Panc1 (cell line): ENCODE measurements around the gene NCAM2. TPM values are rescaled to one million over a fixed set of nuclear protein-coding genes. Genes with fewer than 3 reads are reported as not detected.

ENCODE experiments used
- ATAC-seq: fragments of 200-7000 bp; cut with Tn5 transposase; 2 replicates; pipeline ENCODE4 v1.9.1; 2020; ENCODE audit warnings: mild to moderate bottlenecking, moderate library complexity
- BruUV-seq: library from RNA; stranded (reverse); fragments of 400-500 nt; replicated peaks from 2 replicates; lab custom pipeline; 2021; lab: Mats Ljungman, UMichigan
- CTCF ChIA-PET: fragments of 300-600 bp; sonication (Branson Sonifier 250); formaldehyde crosslinking; loops from one replicate; lab custom pipeline; 2022; ENCODE audit warnings: antibody characterized with exemption; lab: Charles Lee
- POLR2A ChIA-PET: fragments of 300-600 bp; sonication (Branson Sonifier 250); formaldehyde crosslinking; loops from one replicate; lab custom pipeline; 2022; ENCODE audit warnings: antibody characterized with exemption; lab: Charles Lee
- DNase-seq: peaks from one replicate; pipeline ENCODE4 v3.0.0-alpha.2; 2010; ENCODE audit warnings: low read depth, low spot score
- H3K27ac ChIP-seq: 2 replicates; pipeline ENCODE4 v1.5.1; 2011; ENCODE audit warnings: mild to moderate bottlenecking, low read length, inconsistent platforms
- H3K27me3 ChIP-seq: fragments of 200-500 bp; sonication (Bioruptor generic); 2 replicates; pipeline ENCODE4 v1.6.0; 2014; ENCODE audit warnings: low read length, inconsistent platforms; ENCODE audit not compliant: control insufficient read depth, insufficient read depth
- H3K36me3 ChIP-seq: fragments of 200-500 bp; sonication (Bioruptor generic); 2 replicates; pipeline ENCODE4 v1.5.1; 2014; ENCODE audit warnings: inconsistent platforms, mild to moderate bottlenecking, low read length, moderate library complexity; ENCODE audit not compliant: control insufficient read depth, insufficient read depth
- H3K4me1 ChIP-seq: 2 replicates; pipeline ENCODE4 v1.5.1; 2011; ENCODE audit warnings: inconsistent platforms, mild to moderate bottlenecking, low read length, moderate library complexity; ENCODE audit not compliant: control insufficient read depth, insufficient read depth
- H3K4me3 ChIP-seq, 2 experiments: 2 replicates each; pipeline ENCODE4 v1.5.1; 2011 to 2012; ENCODE audit warnings: low read depth in 2 of 2, low read length in 2 of 2, mild to moderate bottlenecking in 2 of 2, inconsistent platforms in 1 of 2, moderate library complexity in 1 of 2
- H3K9me3 ChIP-seq: fragments of 200-500 bp; sonication (Bioruptor generic); 2 replicates; pipeline ENCODE4 v1.5.1; 2014; ENCODE audit warnings: low read depth, mild to moderate bottlenecking, inconsistent platforms, low read length, moderate library complexity; ENCODE audit not compliant: control insufficient read depth, insufficient read depth
- CTCF ChIP-seq: fragments of 450-650 bp; IDR thresholded peaks from 2 replicates; pipeline ENCODE4 v1.5.1; 2017; ENCODE audit warnings: mild to moderate bottlenecking
- POLR2AphosphoS5 ChIP-seq: IDR thresholded peaks from 2 replicates; pipeline ENCODE4 v1.6.1; 2012; ENCODE audit warnings: mild to moderate bottlenecking, low read depth, low read length, moderate library complexity
- SIN3A ChIP-seq: IDR thresholded peaks from 2 replicates; pipeline ENCODE4 v1.6.1; 2012; ENCODE audit warnings: low read depth, mild to moderate bottlenecking, low read length, moderate library complexity, borderline replicate concordance; ENCODE audit not compliant: insufficient read depth
- TCF7L2 ChIP-seq: IDR thresholded peaks from 2 replicates; pipeline ENCODE4 v1.6.1; 2011; ENCODE audit warnings: mild to moderate bottlenecking, low read depth, low read length, inconsistent platforms
- in situ Hi-C: cut with HindIII; loops from 2 replicates; pipeline ENCODE4 v1.10.0; 2016; ENCODE audit warnings: low sequenced_read_pairs, low pct_unique_long_range_greater_than_20kb
- intact Hi-C: fragments of 100-400 bp; cut with micrococcal nuclease; formaldehyde crosslinking; loops from one replicate; pipeline ENCODE4 v1.10.0; 2022; ENCODE audit not compliant: unreplicated experiment
- total RNA-seq: library from RNA; stranded (reverse); gene quantifications from one replicate; pipeline ENCODE4 v1.2.1, GENCODE V29; 2021; ENCODE audit not compliant: unreplicated experiment
- TF ChIP-seq, protein P1 (sequence below), 2 experiments: IDR thresholded peaks; 2 replicates each; pipeline ENCODE4 v1.6.1; 2011 to 2012; ENCODE audit warnings: low read depth in 2 of 2, control low read depth in 1 of 2, low read length in 1 of 2, mild to moderate bottlenecking in 1 of 2, moderate library complexity in 1 of 2; ENCODE audit not compliant: insufficient read depth in 1 of 2

NCAM2 gene
- total RNA-seq, 1 experiment from 2014 or later, result 2.2 TPM

DNA sequence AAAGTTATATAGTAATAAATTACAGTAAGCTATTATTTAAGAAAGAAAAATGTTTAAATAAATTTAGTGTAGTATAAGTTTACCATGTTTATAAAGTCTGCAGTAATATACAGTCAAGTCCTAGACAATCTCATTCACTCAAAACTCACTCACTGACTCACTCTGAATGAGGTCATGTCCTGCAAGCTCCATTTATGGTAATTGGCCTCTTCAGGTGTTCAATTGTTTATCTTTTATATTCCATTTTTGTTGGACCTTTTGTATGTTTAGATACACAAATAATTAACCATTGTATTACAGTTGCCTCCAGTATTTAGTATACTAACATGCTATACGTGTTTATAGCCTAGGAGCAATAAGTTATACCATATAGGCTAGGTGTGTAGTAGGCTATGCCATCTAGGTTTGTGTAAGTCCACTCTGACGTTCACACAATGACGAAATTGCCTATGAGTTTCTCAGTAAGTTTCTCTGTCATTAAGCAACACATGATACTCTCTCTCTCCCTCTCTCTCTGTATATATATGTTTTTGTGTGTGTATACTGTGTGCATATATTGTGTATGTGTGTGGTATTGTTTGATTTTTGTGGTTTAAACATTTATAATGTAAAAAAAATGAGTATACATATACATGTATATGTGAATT lies 161.2 kb downstream of the NCAM2 start:
- no peak overlapping the region for H3K4me3 ChIP-seq
- DNase-seq (no peak), ATAC-seq (no peak)
- H3K27ac ChIP-seq, result no peak overlapping the region
- ChIA-PET CTCF (no interaction called here), POLR2A (no interaction called here)
- intact Hi-C loops, result no loop called here
- no peaks in the 10 kb centered on the region for H3K4me1 ChIP-seq
- BruUV-seq, result no TSS peak
- TF ChIP-seq, protein P1, sequence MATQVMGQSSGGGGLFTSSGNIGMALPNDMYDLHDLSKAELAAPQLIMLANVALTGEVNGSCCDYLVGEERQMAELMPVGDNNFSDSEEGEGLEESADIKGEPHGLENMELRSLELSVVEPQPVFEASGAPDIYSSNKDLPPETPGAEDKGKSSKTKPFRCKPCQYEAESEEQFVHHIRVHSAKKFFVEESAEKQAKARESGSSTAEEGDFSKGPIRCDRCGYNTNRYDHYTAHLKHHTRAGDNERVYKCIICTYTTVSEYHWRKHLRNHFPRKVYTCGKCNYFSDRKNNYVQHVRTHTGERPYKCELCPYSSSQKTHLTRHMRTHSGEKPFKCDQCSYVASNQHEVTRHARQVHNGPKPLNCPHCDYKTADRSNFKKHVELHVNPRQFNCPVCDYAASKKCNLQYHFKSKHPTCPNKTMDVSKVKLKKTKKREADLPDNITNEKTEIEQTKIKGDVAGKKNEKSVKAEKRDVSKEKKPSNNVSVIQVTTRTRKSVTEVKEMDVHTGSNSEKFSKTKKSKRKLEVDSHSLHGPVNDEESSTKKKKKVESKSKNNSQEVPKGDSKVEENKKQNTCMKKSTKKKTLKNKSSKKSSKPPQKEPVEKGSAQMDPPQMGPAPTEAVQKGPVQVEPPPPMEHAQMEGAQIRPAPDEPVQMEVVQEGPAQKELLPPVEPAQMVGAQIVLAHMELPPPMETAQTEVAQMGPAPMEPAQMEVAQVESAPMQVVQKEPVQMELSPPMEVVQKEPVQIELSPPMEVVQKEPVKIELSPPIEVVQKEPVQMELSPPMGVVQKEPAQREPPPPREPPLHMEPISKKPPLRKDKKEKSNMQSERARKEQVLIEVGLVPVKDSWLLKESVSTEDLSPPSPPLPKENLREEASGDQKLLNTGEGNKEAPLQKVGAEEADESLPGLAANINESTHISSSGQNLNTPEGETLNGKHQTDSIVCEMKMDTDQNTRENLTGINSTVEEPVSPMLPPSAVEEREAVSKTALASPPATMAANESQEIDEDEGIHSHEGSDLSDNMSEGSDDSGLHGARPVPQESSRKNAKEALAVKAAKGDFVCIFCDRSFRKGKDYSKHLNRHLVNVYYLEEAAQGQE (IDR thresholded peaks at IDR 0.05; ENCODE audit: insufficient read depth in 1 of 2, low read depth in 2 of 2, low read length in 1 of 2), result no peak
- TF ChIP-seq SIN3A (no peak), TCF7L2 (no peak), POLR2AphosphoS5 (no peak), CTCF (no peak)
- in situ Hi-C loops, result no loop called here
- H3K9me3 ChIP-seq, result no peaks in the 10 kb centered on the region
- no peaks in the 10 kb centered on the region for H3K27me3 ChIP-seq
- no peaks in the 10 kb centered on the region for H3K36me3 ChIP-seq

DNA sequence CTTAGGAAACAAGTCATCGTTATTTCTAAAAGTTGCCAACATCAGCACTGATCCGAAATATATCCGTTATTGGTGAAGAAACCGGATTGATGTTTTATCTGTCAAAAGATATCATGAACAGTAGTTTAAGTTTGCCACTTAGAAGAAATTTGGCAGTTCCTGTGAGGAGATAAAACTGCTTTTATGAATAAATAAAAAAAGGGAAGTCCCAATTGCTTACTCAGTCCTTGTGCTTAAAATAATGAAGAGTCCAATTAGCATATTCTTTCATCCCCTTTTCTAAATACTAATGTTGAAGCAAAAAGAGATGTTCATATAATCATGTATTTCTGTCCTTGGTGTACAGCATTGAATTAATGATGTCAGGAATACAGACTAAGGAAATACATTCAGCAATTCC lies 164.6 kb downstream of the NCAM2 start:
- ChIA-PET CTCF (no interaction called here), POLR2A (no interaction called here)
- H3K36me3 ChIP-seq, result no peaks in the 10 kb centered on the region
- DNase-seq (no peak), ATAC-seq (no peak)
- H3K9me3 ChIP-seq, result no peaks in the 10 kb centered on the region
- no peak overlapping the region for H3K27ac ChIP-seq
- H3K27me3 ChIP-seq, result no peaks in the 10 kb centered on the region
- no peak overlapping the region for H3K4me3 ChIP-seq
- in situ Hi-C loops, result no loop called here
- TF ChIP-seq TCF7L2, result no peak
- TF ChIP-seq, protein P1 (IDR thresholded peaks at IDR 0.05; ENCODE audit: insufficient read depth in 1 of 2, low read depth in 2 of 2, low read length in 1 of 2), result no peak
- no peak for TF ChIP-seq SIN3A
- no peak for TF ChIP-seq POLR2AphosphoS5
- no peak for TF ChIP-seq CTCF
- intact Hi-C loops, result no loop called here
- H3K4me1 ChIP-seq, result no peaks in the 10 kb centered on the region
- BruUV-seq, result no TSS peak
